H1 (cell line): ENCODE measurements around the gene DAG1. TPM values are rescaled to one million over a fixed set of nuclear protein-coding genes. Genes with fewer than 3 reads are reported as not detected.

ENCODE experiments used
- ASH2L ChIP-seq: fragments of 200-600, 300-600 bp; sonication (generic); IDR thresholded peaks from one replicate; pipeline ENCODE4 v1.7.1; 2017; ENCODE audit warnings: low read length
- CHD2 ChIP-seq: IDR thresholded peaks from 2 replicates; pipeline ENCODE4 v1.6.1; 2012; ENCODE audit warnings: low read length, improper control_type of control experiment
- GABPA ChIP-seq: IDR thresholded peaks from 2 replicates; pipeline ENCODE4 v1.6.1; 2011; ENCODE audit warnings: mild to moderate bottlenecking, low read length, moderate library complexity, borderline replicate concordance; ENCODE audit not compliant: insufficient read depth
- GTF2F1 ChIP-seq: IDR thresholded peaks from 2 replicates; pipeline ENCODE4 v1.6.1; 2012; ENCODE audit warnings: low read depth, low read length, improper control_type of control experiment, borderline replicate concordance
- MAFK ChIP-seq: IDR thresholded peaks from 2 replicates; pipeline ENCODE4 v1.6.1; 2012; ENCODE audit warnings: low read depth, mild to moderate bottlenecking, improper control_type of control experiment, low read length
- SIX5 ChIP-seq: IDR thresholded peaks from 2 replicates; pipeline ENCODE4 v1.6.1; 2011; ENCODE audit warnings: mild to moderate bottlenecking, low read depth, low read length
- polyA plus RNA-seq, 7 experiments: library from polyadenylated mRNA; depleted of rRNA in 3 of 7; stranded (reverse) in 5 of 7; unstranded in 2 of 7; fragments of >200 nt in 5 of 7; fragments of 200-250 nt in 2 of 7; gene quantifications; 1 replicate in 5 of 7; 2 replicates in 1 of 7; 4 replicates in 1 of 7; pipeline versions ENCODE4 v1.2.1 to v1.2.3, GENCODE V29; 2011 to 2013; ENCODE audit warnings: missing spikeins in 2 of 7, mixed read lengths in 2 of 7
- total RNA-seq: library from RNA; stranded (reverse); fragmentation: NEBNext Ultra II Directional; extraction: Animal tissue kit (Norgen Biotek cat#: 25700); gene quantifications from 2 replicates; pipeline ENCODE4 v1.2.1, GENCODE V29; 2021
- TF ChIP-seq, protein P1 (sequence below), 3 experiments: IDR thresholded peaks; 1 replicate in 2 of 3; 2 replicates in 1 of 3; pipeline versions ENCODE4 v1.5.1 to v1.6.1; 2011; ENCODE audit warnings: low read length in 3 of 3, mild to moderate bottlenecking in 3 of 3, inconsistent platforms in 2 of 3, low read depth in 1 of 3, moderate library complexity in 1 of 3; ENCODE audit not compliant: insufficient read depth in 1 of 3; ENCODE audit errors: control extremely low read depth in 1 of 3
- TF ChIP-seq, protein P2 (sequence below): IDR thresholded peaks from 2 replicates; pipeline ENCODE4 v1.6.1; 2011; ENCODE audit warnings: low read depth, mild to moderate bottlenecking, low read length; ENCODE audit not compliant: insufficient read depth

The DAG1 gene
- total and polyA plus RNA-seq, 2 of the 8 experiments (the other 6 are each of a cell fraction or from before 2014, with no cell fraction given), result 97.5 to 138 TPM

DNA sequence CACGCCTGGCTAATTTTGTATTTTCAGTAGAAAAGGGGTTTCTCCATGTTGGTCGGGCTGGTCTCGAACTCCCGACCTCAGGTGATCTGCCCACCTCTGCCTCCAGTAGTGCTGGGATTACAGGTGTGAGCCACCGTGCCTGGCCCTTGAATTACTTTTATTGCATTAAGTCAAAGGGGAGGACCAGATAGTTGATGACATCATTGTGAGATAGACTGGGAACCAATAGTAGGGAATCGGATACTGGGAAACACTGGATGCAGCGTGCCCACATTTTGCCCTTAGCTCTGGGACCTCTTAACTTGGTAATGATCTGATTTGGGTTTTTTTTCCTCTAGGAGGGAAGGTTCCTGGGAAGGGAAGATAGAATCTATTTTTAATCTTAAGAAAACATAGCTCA is 19.2 kb downstream of the DAG1 start (continued):
- TF ChIP-seq, protein P1, sequence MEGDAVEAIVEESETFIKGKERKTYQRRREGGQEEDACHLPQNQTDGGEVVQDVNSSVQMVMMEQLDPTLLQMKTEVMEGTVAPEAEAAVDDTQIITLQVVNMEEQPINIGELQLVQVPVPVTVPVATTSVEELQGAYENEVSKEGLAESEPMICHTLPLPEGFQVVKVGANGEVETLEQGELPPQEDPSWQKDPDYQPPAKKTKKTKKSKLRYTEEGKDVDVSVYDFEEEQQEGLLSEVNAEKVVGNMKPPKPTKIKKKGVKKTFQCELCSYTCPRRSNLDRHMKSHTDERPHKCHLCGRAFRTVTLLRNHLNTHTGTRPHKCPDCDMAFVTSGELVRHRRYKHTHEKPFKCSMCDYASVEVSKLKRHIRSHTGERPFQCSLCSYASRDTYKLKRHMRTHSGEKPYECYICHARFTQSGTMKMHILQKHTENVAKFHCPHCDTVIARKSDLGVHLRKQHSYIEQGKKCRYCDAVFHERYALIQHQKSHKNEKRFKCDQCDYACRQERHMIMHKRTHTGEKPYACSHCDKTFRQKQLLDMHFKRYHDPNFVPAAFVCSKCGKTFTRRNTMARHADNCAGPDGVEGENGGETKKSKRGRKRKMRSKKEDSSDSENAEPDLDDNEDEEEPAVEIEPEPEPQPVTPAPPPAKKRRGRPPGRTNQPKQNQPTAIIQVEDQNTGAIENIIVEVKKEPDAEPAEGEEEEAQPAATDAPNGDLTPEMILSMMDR (IDR thresholded peaks at IDR 0.05; ENCODE audit: control extremely low read depth in 1 of 3, insufficient read depth in 1 of 3, low read depth in 1 of 3, low read length in 3 of 3), result no peak
- TF ChIP-seq, protein P2, sequence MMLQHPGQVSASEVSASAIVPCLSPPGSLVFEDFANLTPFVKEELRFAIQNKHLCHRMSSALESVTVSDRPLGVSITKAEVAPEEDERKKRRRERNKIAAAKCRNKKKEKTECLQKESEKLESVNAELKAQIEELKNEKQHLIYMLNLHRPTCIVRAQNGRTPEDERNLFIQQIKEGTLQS, result no peak
- TF ChIP-seq SIX5, result no peak
- no peak for TF ChIP-seq MAFK
- TF ChIP-seq GABPA, result no peak
- no peak for TF ChIP-seq CHD2
- no peak for TF ChIP-seq GTF2F1
- no peak for TF ChIP-seq ASH2L
